HepG2 (cell line): Measurements from ENCODE around the gene IP6K1.

Experiments
- GABPA ChIP-seq, 2 experiments: IDR thresholded peaks; 2 replicates each; pipeline ENCODE4 v1.6.1; 2011 to 2016; ENCODE audit warnings: low read depth in 2 of 2, low read length in 1 of 2, missing biosample characterization in 1 of 2, missing genetic modification characterization in 1 of 2
- ZNF10 ChIP-seq: sonication (generic); formaldehyde crosslinking; IDR thresholded peaks from 2 replicates; pipeline ENCODE4 v1.4.0; 2020; ENCODE audit warnings: mild to moderate bottlenecking, low read depth, missing genetic modification reagents, borderline replicate concordance
- TF ChIP-seq, protein P1 (sequence below): sonication (generic); formaldehyde crosslinking; IDR thresholded peaks from 2 replicates; pipeline ENCODE4 v1.5.0; 2020; ENCODE audit warnings: mild to moderate bottlenecking, missing genetic modification reagents, moderate library complexity
- TF ChIP-seq, protein P2 (sequence below), 2 experiments: IDR thresholded peaks; 2 replicates each; pipeline ENCODE4 v1.6.1; 2011 to 2012; ENCODE audit warnings: low read length in 2 of 2, borderline replicate concordance in 1 of 2, low read depth in 1 of 2, mild to moderate bottlenecking in 1 of 2, moderate library complexity in 1 of 2
- TF ChIP-seq, protein P3 (sequence below): sonication (generic); formaldehyde crosslinking; IDR thresholded peaks from 2 replicates; pipeline ENCODE4 v1.5.0; 2020; ENCODE audit warnings: missing genetic modification reagents
- TF ChIP-seq, protein P4 (sequence below): sonication (generic); formaldehyde crosslinking; IDR thresholded peaks from 2 replicates; pipeline ENCODE4 v1.4.0; 2020; ENCODE audit warnings: missing genetic modification reagents
- TF ChIP-seq, protein P5 (sequence below): sonication (generic); formaldehyde crosslinking; IDR thresholded peaks from 2 replicates; pipeline ENCODE4 v1.8.0; 2022; ENCODE audit warnings: missing genetic modification reagents, mild to moderate bottlenecking, moderate library complexity, borderline replicate concordance

DNA sequence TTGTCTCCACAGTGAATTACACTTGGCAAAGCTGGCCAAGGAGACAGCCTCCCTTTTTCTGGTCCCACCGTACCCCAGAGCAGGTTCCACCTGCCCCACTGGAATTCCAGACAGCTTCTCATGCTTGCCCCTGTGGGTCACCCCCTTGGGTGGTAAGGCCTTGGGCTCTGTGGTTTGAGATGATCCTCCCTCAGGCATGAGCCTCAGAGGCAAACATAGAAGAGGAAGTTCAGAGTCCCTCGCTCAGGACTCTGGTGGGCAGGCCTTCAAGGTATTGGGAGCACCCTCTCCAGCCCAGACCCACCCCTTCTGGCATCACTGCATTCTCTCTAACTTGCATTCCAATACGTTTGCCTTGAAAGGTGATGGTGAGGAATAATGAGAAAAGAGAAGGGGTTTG is 45.0 kb upstream of the IP6K1 start:
- TF ChIP-seq, protein P1, sequence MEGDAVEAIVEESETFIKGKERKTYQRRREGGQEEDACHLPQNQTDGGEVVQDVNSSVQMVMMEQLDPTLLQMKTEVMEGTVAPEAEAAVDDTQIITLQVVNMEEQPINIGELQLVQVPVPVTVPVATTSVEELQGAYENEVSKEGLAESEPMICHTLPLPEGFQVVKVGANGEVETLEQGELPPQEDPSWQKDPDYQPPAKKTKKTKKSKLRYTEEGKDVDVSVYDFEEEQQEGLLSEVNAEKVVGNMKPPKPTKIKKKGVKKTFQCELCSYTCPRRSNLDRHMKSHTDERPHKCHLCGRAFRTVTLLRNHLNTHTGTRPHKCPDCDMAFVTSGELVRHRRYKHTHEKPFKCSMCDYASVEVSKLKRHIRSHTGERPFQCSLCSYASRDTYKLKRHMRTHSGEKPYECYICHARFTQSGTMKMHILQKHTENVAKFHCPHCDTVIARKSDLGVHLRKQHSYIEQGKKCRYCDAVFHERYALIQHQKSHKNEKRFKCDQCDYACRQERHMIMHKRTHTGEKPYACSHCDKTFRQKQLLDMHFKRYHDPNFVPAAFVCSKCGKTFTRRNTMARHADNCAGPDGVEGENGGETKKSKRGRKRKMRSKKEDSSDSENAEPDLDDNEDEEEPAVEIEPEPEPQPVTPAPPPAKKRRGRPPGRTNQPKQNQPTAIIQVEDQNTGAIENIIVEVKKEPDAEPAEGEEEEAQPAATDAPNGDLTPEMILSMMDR: no peak
- no peak for TF ChIP-seq ZNF10
- TF ChIP-seq, protein P2, sequence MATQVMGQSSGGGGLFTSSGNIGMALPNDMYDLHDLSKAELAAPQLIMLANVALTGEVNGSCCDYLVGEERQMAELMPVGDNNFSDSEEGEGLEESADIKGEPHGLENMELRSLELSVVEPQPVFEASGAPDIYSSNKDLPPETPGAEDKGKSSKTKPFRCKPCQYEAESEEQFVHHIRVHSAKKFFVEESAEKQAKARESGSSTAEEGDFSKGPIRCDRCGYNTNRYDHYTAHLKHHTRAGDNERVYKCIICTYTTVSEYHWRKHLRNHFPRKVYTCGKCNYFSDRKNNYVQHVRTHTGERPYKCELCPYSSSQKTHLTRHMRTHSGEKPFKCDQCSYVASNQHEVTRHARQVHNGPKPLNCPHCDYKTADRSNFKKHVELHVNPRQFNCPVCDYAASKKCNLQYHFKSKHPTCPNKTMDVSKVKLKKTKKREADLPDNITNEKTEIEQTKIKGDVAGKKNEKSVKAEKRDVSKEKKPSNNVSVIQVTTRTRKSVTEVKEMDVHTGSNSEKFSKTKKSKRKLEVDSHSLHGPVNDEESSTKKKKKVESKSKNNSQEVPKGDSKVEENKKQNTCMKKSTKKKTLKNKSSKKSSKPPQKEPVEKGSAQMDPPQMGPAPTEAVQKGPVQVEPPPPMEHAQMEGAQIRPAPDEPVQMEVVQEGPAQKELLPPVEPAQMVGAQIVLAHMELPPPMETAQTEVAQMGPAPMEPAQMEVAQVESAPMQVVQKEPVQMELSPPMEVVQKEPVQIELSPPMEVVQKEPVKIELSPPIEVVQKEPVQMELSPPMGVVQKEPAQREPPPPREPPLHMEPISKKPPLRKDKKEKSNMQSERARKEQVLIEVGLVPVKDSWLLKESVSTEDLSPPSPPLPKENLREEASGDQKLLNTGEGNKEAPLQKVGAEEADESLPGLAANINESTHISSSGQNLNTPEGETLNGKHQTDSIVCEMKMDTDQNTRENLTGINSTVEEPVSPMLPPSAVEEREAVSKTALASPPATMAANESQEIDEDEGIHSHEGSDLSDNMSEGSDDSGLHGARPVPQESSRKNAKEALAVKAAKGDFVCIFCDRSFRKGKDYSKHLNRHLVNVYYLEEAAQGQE (IDR thresholded peaks at IDR 0.05; ENCODE audit: borderline replicate concordance in 1 of 2, low read depth in 1 of 2, low read length in 2 of 2): no peak
- TF ChIP-seq, protein P3, sequence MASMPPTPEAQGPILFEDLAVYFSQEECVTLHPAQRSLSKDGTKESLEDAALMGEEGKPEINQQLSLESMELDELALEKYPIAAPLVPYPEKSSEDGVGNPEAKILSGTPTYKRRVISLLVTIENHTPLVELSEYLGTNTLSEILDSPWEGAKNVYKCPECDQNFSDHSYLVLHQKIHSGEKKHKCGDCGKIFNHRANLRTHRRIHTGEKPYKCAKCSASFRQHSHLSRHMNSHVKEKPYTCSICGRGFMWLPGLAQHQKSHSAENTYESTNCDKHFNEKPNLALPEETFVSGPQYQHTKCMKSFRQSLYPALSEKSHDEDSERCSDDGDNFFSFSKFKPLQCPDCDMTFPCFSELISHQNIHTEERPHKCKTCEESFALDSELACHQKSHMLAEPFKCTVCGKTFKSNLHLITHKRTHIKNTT: no peak
- no peak for TF ChIP-seq GABPA (IDR thresholded peaks at IDR 0.05; ENCODE audit: low read depth, low read length)
- TF ChIP-seq GABPA (CRISPR knock-in tag; IDR thresholded peaks at IDR 0.05; ENCODE audit: low read depth): no peak
- TF ChIP-seq, protein P4, sequence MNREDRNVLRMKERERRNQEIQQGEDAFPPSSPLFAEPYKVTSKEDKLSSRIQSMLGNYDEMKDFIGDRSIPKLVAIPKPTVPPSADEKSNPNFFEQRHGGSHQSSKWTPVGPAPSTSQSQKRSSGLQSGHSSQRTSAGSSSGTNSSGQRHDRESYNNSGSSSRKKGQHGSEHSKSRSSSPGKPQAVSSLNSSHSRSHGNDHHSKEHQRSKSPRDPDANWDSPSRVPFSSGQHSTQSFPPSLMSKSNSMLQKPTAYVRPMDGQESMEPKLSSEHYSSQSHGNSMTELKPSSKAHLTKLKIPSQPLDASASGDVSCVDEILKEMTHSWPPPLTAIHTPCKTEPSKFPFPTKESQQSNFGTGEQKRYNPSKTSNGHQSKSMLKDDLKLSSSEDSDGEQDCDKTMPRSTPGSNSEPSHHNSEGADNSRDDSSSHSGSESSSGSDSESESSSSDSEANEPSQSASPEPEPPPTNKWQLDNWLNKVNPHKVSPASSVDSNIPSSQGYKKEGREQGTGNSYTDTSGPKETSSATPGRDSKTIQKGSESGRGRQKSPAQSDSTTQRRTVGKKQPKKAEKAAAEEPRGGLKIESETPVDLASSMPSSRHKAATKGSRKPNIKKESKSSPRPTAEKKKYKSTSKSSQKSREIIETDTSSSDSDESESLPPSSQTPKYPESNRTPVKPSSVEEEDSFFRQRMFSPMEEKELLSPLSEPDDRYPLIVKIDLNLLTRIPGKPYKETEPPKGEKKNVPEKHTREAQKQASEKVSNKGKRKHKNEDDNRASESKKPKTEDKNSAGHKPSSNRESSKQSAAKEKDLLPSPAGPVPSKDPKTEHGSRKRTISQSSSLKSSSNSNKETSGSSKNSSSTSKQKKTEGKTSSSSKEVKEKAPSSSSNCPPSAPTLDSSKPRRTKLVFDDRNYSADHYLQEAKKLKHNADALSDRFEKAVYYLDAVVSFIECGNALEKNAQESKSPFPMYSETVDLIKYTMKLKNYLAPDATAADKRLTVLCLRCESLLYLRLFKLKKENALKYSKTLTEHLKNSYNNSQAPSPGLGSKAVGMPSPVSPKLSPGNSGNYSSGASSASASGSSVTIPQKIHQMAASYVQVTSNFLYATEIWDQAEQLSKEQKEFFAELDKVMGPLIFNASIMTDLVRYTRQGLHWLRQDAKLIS (CRISPR knock-in tag): no peak
- TF ChIP-seq, protein P5, sequence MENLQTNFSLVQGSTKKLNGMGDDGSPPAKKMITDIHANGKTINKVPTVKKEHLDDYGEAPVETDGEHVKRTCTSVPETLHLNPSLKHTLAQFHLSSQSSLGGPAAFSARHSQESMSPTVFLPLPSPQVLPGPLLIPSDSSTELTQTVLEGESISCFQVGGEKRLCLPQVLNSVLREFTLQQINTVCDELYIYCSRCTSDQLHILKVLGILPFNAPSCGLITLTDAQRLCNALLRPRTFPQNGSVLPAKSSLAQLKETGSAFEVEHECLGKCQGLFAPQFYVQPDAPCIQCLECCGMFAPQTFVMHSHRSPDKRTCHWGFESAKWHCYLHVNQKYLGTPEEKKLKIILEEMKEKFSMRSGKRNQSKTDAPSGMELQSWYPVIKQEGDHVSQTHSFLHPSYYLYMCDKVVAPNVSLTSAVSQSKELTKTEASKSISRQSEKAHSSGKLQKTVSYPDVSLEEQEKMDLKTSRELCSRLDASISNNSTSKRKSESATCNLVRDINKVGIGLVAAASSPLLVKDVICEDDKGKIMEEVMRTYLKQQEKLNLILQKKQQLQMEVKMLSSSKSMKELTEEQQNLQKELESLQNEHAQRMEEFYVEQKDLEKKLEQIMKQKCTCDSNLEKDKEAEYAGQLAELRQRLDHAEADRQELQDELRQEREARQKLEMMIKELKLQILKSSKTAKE (CRISPR knock-in tag): no peak
